Measurements from ENCODE around the gene DDO.

The DDO gene, protein sequence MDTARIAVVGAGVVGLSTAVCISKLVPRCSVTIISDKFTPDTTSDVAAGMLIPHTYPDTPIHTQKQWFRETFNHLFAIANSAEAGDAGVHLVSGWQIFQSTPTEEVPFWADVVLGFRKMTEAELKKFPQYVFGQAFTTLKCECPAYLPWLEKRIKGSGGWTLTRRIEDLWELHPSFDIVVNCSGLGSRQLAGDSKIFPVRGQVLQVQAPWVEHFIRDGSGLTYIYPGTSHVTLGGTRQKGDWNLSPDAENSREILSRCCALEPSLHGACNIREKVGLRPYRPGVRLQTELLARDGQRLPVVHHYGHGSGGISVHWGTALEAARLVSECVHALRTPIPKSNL

DNA sequence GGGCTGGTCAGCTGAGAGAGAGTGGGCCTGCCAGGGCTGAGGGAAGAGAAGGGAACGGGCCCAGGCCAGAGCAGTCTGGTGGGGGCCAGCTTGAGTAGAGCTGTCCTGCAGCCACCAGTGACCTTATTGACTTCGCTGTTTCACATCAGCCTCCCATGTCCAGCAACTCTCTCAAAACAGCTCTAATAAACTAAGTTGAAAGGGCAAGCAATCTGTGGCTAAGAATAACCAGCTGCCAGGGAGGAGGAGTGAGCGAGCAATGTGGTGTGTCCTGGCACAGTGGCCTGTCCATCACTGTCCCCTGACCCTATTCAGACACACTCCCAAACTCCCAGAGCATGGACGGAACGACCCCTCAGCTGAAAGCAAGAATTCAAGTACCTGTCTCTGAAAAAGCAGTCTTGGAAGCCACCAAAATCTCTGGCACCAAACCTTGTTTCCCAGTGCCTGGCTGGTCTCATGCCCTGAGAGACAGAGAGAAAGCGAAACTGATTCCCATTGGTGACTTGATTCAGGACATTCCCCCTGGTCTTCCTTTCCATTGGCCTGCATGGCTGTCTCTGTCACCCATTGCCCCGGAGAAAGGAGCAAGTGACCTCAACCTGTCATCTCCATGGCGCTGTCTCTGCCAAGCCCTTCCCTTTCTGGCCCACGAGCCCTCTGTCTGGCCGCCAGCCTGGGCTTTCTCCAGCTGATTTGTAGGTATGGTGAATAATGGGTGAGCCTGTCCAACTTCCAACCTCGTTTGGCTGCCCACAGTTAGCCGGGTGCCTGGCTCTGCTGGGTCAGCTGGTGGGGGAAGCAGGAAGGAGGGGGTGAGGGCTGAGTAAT is at the start of gene DDO:
Gene DDO, minus strand, starts transcription at position 490 of the 831 bp plus-strand sequence. CDS start 2,113 bp downstream, outside the sequence.
- DNase-seq, result peak; percentile 58 to 78

DNA sequence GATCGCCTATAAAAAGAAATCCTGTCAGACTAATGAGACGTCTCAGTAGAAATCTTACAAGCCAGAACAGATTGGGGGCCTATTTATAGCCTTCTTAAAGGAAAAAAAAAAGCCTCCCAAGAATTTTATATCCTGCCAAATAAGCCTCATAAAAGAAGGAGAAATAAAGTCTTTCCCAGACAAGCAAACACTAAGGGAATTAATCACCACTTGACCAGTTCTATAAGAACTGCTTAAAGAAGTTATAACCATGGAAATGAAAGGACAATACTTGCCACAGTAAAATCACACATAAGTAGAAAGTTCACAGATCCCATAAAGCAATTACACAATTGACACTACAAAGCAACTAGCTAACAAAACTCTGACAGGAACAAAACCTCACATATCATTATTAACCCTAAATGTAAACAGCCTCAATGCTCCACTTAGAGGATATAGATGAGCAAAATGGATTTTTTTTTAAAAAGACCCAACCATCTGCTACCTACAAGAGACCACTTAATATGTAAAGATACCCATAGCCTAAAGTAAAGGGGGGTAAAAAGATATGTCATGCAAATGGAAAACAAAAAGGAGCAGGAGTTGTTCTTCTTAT is 47.6 kb upstream of the DDO start:
- DNase-seq, result no peak

DNA sequence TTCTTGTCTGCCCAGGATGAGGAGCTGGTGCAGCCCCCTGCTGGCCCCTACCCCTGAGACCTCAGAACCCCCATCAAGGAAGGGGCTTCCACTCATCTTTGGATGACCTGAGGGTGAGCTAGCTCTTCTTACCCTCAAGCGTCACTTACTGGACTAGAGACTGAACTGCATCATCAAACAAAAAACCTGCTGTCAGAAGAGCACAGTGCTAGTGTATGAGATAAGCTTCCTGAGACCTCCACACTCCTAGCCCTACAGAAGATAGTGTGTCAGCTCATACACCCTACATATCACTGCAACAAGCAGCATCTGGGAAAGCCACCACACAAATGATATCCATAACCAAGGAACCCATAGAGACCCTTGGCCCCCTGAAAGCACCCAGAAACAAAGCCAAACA is 46.0 kb upstream of the DDO start:
- no peak for DNase-seq

DNA sequence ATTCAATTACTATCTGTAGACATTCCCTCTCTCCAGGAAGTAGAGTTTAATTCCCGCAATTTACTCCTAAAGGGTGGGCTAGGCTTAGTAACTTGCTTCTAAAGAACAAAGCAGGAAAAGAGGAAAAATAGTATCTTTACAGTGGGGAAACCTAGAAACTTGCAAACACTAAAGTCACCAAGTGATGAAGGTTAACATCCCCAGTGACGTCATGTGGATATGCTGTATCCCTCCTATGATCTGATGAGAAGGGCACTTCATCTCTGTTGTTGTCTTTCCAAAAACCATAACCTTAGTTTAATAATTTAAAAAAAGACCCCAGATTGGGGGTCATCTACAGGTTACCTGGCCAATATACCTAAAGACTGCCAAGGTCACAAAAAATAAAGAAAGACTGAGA is 43.8 kb upstream of the DDO start:
- no peak for DNase-seq

DNA sequence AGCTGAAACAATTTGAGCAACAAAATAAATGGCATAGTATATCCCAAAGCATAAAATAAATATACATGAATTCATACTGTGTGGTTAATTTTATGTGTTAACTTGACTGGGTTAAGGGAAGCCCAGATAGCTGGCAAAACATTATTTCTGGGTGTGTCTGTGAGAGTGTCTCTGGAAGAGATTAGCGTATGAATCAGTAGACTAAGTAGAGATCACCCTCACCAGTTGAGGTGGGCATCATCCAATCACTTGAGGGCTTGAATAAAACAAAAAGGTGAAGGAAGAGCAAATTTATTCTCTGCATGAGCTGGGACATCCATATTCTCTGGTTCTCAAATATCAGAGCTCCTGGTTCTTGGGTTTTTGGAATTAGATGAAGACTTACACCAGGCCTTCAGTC is 43.1 kb upstream of the DDO start:
- no peak for DNase-seq

DNA sequence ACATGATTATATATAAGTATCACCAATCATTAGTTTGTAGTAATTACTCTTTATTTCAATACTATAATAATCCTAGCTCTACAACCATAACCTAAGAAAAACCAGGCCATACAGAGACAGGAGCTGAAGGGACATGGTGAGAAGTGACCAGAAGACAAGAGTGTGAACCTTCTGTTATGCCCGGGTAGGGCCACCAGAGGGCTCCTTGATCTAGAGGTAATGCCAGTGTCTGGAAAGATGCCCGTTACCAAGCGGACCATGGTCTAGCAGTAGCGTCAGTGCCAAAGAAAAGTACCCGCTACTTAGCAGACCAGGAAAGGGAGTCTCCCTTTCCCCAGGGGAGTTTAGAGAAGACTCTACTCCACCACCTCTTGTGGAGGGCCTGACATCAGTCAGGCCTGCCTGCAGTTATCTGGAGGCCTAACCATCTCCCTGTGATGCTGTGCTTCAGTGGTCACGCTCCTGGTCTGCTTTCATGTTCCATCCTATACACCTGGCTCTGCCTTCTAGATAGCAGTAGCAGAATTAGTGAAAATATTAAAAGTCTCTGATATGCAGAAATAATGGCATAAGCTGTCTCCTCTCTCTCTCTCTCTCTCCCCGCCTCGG is 42.3 kb upstream of the DDO start:
- peak; percentile 46 to 73 for DNase-seq

DNA sequence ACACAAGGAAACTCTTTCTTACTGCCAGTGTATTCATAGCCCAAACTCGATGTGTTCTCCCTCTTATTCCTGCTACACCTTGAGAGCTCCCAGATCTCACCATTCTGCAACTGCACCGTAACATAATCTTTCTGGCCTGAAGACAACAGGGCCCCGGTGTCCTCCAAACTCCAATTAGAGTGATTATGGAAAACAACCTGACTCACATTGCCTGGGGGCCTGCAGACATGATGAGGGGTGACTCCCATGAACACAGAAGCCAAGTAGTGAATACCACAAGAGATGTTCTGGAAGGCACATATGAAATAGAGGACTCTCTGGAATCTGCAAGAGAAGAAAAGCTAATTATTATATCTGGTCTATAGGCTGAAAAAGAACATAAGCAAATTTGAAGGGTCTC is 41.3 kb upstream of the DDO start:
- no peak for DNase-seq

DNA sequence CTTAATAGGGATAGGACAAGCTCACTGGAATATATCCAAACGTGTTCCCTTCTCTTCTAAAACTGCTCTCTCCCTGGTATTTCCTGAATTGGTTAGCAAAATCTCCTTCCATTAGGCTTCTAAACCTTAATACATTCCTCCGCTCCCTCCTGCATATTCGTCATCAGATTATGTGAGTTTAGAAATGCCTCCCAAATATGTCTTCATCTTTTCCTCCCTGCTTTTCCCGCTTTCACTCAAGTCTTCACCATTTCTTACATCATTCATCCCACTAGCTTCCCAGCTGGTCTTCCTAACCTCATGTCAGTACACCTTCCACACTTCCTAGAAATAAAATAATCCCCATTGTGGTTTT is 34.1 kb upstream of the DDO start:
- DNase-seq, result no peak

DNA sequence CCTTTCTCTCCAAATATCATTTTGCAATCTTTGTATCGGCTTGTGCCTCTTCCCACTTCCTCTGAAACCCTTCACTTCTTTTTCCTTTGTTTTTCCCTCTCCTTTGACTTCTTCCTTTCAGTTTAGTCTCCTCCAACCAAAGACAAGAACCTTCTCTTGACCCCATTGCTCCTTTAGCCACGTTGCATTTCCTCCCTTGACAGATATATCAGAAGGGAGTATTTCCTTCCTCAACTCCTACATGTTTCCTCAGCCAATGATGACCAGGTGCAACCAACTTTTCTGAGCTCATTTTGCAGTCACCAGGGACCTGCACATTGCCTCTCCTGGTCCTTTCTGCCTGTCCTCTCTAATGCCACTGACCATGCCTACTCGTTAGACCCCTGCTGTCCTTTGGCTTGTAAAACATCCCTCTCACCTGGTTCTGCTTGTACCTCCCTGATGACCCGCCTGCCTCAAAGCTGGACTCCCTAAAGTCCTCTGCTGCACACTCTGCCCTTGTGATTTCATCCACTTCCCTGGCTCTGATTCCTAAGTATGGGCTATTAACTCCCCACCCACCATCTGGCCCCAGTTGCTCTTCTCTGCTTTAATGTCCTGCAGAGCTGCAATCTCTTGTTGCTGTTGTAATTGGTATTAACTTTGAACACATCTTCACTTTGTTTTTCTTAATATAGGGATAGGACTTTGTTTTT is 33.6 kb upstream of the DDO start:
- no peak for DNase-seq

DNA sequence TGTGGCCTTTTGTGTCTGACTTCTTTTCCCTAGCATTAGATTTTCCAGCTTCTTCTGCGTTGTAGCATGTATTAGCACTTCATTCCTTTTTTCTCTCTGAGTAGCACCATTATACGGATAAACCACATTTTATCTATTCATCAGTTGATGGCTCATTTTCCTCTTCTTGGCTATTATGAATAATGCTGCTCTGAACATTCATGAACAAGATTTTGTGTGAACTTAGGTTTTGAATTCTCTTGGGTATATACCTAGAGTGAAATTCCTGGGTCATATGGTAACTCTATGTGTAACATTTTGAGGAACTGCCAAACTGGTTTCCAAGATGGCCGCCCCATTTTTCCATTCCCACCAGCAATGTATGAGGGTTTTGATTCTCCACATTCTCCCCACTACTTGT is 32.4 kb upstream of the DDO start:
- DNase-seq, result no peak

DNA sequence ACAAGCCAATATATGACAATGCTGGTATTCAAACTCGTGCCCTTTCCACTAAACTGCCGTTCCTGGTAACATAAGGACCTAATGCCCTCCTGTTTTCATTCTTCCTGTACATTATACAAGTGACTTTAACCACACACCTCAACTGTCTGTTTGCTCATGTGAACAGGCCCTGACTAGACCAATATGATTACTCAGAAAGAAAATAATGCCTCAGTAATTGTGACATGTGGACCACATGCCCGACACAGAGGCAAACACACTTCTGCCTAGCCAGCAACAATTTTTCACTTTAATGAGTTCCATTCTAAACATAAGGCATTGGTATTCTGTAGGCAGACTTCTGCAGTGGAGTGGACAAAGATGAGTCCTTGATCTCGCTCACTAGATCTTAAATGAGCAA is 31.0 kb upstream of the DDO start:
- DNase-seq, result peak; percentile 1 to 6

DNA sequence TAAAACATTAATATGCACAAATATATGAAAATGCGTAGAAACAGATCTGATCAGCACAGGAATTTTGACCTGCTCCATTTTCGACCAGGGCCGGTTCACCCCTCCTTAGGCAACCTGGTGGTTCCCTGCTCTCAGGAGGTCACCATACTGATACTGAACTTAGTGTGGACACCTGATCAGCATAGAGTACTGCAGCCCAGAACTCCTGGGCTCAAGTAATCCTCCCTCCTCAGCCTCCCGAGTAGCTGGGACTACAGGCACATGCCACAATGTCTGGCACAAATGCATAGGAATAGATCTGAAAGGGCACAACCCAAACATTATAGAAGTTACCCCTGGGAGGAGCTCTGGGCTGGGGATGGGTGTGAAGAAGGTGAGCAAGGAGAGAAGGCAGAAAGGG is 24.7 kb upstream of the DDO start:
- no peak for DNase-seq

DNA sequence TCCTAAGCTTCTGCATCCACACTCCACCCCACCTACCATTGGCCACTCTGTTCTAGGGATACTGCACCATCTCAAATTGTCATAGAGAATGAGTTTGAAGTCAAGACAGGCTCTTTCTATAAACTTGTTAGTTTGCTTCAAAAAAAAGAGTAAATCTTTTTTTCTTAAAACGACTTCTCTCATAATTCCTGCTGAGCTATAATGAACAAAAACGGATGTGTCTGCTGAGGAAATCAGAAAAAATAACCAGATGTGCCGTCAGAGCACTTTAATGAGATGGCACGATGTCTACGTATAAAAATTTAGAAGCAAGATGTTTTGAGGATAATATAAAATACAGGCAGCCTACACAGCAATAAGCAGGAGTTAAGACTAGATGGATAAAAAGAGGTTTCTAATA is 24.0 kb upstream of the DDO start:
- no peak for DNase-seq

DNA sequence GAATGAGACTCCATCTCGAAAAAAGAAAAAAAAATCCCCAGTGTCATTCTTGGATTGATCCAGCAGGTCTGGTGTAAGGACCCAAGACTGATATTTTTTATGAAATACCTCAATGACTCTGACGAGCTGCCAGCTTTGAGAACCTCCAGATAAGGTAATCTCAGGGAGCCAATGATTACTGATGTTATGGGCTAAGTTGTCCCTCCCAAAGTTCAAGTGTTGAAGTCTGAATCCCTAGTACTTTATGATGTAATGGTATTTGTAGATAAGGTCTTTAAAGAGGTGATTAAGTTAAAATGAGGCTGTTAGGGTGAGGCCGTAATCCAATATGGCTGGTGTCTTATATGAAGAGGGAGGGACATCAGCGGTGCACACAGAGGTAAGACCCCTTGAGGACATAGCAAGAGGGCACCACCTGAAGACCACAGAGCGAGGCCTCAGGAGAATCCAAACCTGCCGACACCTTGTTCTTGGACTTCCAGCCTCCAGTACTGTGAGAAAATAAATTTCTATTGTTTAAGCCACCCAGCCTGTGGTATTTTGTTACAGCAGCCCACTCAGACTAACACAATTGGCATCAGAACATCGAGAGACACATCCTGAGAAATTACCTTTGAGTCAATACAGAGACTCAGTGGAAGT is 19.7 kb upstream of the DDO start:
- no peak for DNase-seq

DNA sequence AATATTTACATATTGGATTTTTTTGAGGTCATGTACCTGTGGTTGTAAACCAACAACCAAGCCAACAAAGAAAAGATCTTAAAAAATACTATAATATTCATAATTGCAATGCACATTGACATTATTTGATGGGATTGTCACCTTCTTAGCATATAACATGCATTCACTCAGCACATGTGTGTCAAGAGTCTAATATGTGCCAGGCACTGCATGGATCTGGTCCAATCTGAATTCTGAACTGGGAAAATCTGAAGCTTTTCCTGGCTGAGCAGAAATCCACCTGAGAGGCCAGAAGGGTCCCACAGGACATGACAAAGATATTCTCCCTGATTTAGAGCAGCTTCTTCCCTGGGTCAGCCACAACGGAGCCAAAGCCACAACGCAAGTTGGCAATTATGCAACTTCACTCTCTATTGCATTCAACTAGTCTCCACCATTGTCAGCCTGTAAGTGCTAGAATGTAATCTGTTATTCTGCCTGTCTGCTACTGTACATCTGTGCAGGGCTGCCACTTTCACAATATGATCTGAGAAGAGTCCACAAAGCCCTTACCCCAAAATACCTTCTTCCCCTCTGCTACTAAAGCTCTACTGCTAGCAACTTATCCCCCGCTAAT is 17.0 kb upstream of the DDO start:
- DNase-seq, result no peak

DNA sequence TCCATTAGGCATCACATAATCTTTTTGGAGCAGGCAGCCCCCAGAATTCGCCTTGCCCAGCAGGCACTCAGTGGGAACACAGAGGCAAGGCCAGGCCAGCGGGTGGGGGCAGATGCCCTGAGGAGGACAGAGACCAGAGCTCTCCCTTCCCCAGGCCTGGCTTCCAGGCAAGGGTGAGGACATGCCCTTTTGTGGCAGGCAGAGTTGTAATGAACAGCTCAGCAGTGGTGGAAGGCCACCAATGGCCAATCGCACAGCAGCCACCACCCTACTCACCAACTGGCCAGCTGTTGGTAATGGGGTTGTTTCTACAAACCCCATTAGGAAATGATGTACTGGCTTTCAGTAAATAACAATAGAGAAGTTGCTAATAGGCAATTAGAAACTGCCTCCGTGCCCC is 15.4 kb upstream of the DDO start:
- DNase-seq, result no peak

DNA sequence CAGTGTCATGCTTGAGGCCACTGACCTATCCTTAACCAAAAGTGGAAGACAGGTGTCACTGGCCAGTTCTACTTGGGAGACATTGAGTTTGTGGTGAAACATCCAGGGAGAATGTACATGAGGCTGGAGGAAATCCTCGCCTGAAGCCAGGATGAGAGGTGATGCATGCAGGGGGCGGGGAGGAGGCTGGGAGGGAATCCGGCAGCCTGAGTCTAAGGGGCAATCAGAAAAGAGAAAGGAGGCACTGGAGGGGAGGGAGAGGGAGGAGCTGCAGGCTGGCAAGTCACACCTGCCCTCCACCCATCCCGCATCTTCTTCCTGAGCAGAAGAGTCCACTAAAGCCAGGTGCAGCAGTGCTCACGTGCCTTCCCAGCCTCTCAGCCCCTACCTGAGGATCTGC is 14.9 kb upstream of the DDO start:
- DNase-seq, result no peak

DNA sequence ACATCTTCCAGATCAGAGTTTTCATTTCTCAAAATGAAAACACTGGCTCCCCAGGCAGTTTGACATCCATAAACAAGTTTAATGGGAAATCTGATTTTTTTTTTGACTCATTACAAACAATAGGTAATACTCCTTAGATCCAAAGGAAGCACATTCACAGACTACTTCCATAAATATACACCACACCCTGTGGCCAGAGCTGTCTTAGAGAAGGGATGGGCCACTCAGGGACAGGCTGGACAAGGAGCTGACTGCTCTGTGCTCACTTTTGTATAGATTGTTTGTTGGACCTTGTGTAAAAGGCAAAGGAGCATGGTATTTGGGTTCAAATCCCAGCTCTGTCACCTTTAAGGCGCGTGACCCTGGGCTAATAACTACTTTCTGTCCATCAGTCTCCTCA is 12.8 kb upstream of the DDO start:
- DNase-seq, result no peak

DNA sequence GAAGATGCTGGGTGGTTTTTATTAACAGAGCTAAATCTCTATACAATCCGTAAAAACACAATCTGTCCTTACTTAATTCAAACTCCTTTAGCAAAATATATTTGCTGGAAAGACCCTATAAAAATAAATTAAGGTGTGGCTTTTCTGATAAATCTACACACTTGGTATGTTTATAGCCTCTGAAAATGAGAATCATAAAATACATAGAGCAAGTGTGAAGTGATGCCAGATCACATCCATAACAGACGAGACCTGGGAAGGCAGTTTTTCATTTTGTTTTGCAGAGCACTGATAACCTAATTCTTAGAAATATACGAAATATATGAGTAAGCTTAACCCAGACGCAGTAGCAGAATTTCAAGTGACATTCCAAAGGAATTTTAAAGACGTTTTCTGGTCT is 10.4 kb upstream of the DDO start:
- DNase-seq, result no peak

DNA sequence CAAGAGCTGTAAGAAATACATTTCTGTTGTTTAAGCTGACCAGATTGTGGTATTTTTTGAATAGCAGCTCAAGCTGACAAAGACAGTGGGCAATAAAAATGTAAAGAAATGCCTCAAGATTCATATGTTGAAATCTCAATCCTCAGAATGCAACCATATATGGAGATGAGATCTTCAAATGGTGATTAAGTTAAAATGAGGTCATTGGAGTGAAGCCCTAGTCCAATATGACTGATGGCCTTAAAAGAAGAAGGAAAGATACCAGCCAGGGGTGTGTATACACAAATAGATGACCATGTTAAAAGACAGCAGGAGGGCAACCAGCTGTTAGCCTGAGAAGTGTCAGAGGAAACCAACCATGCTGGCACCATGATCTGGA is 7.1 kb upstream of the DDO start:
- no peak for DNase-seq

DNA sequence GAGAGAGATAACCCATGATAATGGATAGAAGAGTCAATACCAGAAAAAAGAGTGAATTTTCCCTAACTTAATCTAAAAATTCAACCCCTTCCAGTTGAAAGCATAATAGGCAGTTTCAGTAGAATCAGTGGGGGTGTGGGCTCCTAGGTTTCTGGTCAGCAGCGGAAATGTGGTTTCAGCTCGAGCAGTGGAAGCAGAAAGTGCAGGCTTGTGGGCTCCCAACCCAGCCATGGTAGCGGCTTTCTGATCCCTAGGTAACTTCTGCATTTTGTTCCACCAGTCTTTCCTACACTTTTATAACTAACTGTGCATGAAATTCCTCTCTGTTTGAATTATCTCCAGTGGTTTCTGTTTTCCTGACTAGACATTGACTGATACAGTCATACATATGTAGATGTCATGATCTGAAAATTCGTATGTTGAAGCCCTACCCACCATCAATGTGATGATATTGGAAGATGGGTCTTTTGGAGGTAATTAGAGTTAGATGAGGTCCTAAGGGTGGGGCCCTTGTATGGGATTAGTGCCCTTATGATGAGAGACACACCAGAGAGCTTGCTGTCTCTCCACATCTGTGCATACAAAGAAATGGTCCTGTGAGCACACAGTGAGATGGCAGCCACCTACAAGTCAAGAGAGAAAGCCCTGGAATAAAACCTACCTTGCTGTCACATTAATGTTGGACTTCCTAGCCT is 6.5 kb upstream of the DDO start:
- DNase-seq, result no peak
